HL-60 (cell line): ENCODE data around the gene SLC45A2.

Experiments used
- CTCF ChIP-seq: IDR thresholded peaks from one replicate; pipeline ENCODE4 v1.5.1; 2011; ENCODE audit warnings: low read length, control low read depth, inconsistent platforms; ENCODE audit not compliant: insufficient read depth
- POLR2AphosphoS5 ChIP-seq: IDR thresholded peaks from 2 replicates; pipeline ENCODE4 v1.6.1; 2012; ENCODE audit warnings: low read depth
- REST ChIP-seq: IDR thresholded peaks from 2 replicates; pipeline ENCODE4 v1.6.1; 2012; ENCODE audit warnings: low read depth; ENCODE audit not compliant: insufficient replicate concordance
- SPI1 ChIP-seq: IDR thresholded peaks from 2 replicates; pipeline ENCODE4 v1.6.1; 2012; ENCODE audit warnings: low read depth, mild to moderate bottlenecking, borderline replicate concordance

- TF ChIP-seq CTCF, result no peak
- no peak for TF ChIP-seq SPI1
- no peak for TF ChIP-seq POLR2AphosphoS5
- TF ChIP-seq REST, result no peak
Observed at GRCh38 chr5:33975852-33976251, 8.6 kb downstream of the SLC45A2 start.
